H1 (cell line): ENCODE data around the gene LTBP4. TPM values are rescaled to one million over a fixed set of nuclear protein-coding genes. Genes with fewer than 3 reads are reported as not detected.

ENCODE experiments used
- CTCF ChIA-PET: fragments of 300-600 bp; sonication (Branson Sonifier 250); formaldehyde crosslinking; loops from one replicate; lab custom pipeline; 2021; ENCODE audit not compliant: partially characterized antibody; lab: Charles Lee
- POLR2A ChIA-PET: fragments of 300-600 bp; sonication (Branson Sonifier 250); formaldehyde crosslinking; loops from one replicate; lab custom pipeline; 2021; ENCODE audit warnings: inconsistent platforms; ENCODE audit not compliant: partially characterized antibody; lab: Charles Lee
- DNase-seq, 2 experiments: peaks; one replicate each; pipeline versions ENCODE4 v3.0.0 to v3.0.0-alpha.2; 2010 to 2022; ENCODE audit warnings: low spot score in 2 of 2, low read depth in 1 of 2, mixed read lengths in 1 of 2
- FAIRE-seq: peaks from 2 replicates; lab custom pipeline; 2011; peaks lifted over from hg19 to GRCh38; lab: Jason Lieb, UNC
- H2AFZ ChIP-seq: 2 replicates; pipeline ENCODE4 v1.8.1; 2012; ENCODE audit warnings: low read length, inconsistent platforms
- H2AK5ac ChIP-seq: 2 replicates; pipeline ENCODE4 v1.6.1; 2013; ENCODE audit warnings: low read depth, low read length
- H2BK120ac ChIP-seq: replicated peaks from 2 replicates; pipeline ENCODE3; 2013; ENCODE audit warnings: low read depth, low read length, inconsistent platforms
- H2BK12ac ChIP-seq: 2 replicates; pipeline ENCODE4 v1.6.1; 2013; ENCODE audit warnings: low read depth, low read length
- H2BK15ac ChIP-seq: 2 replicates; pipeline ENCODE4 v1.6.1; 2013; ENCODE audit warnings: low read length
- H2BK20ac ChIP-seq: 2 replicates; pipeline ENCODE4 v1.6.1; 2013; ENCODE audit warnings: low read length
- H2BK5ac ChIP-seq: 2 replicates; pipeline ENCODE4 v1.6.1; 2013; ENCODE audit warnings: low read depth, low read length
- H3K14ac ChIP-seq: 2 replicates; pipeline ENCODE4 v1.6.1; 2013; ENCODE audit warnings: inconsistent platforms; ENCODE audit not compliant: insufficient read length
- H3K18ac ChIP-seq: 2 replicates; pipeline ENCODE4 v1.6.1; 2013; ENCODE audit warnings: low read length; ENCODE audit errors: extremely low read depth
- H3K23ac ChIP-seq: 2 replicates; pipeline ENCODE4 v1.6.1; 2013; ENCODE audit warnings: inconsistent platforms; ENCODE audit not compliant: insufficient read length
- H3K23me2 ChIP-seq: 2 replicates; pipeline ENCODE4 v1.6.1; 2013; ENCODE audit warnings: low read depth, low read length
- H3K27ac ChIP-seq: 2 replicates; pipeline ENCODE4 v1.6.1; 2011; ENCODE audit warnings: low read depth, low read length, inconsistent platforms
- H3K27me3 ChIP-seq, 4 experiments: replicated peaks in 1 of 4; 1 replicate in 1 of 4; 2 replicates in 3 of 4; pipeline versions ENCODE4 v1.6.1 to v1.8.1; 2011 to 2013; ENCODE audit warnings: low read length in 3 of 4, mild to moderate bottlenecking in 3 of 4, inconsistent platforms in 2 of 4, mixed read lengths in 2 of 4, moderate library complexity in 1 of 4; ENCODE audit not compliant: control insufficient read depth in 3 of 4, insufficient read depth in 3 of 4; ENCODE audit errors: extremely low read depth in 1 of 4
- H3K36me3 ChIP-seq, 4 experiments: 2 replicates each; pipeline versions ENCODE4 v1.6.1 to v1.8.1; 2011 to 2013; ENCODE audit warnings: mild to moderate bottlenecking in 4 of 4, low read length in 3 of 4, moderate library complexity in 2 of 4, control low read depth in 1 of 4, inconsistent platforms in 1 of 4; ENCODE audit not compliant: insufficient read depth in 4 of 4, control insufficient read depth in 2 of 4
- H3K4ac ChIP-seq: replicated peaks from 2 replicates; pipeline ENCODE3; 2013; ENCODE audit warnings: low read length, low read depth, mixed read lengths, inconsistent platforms; ENCODE audit not compliant: insufficient read length
- H3K4me1 ChIP-seq, 4 experiments: replicated peaks in 1 of 4; 1 replicate in 1 of 4; 2 replicates in 3 of 4; pipeline versions ENCODE4 v1.6.1 to v1.8.1; 2011 to 2013; ENCODE audit warnings: low read length in 3 of 4, inconsistent platforms in 2 of 4, mixed read lengths in 1 of 4; ENCODE audit not compliant: insufficient read depth in 4 of 4, control insufficient read depth in 3 of 4
- H3K4me2 ChIP-seq, 2 experiments: 2 replicates each; pipeline versions ENCODE4 v1.6.1 to v1.8.1; 2011 to 2013; ENCODE audit warnings: low read depth in 2 of 2, low read length in 2 of 2, control low read depth in 1 of 2, inconsistent platforms in 1 of 2, mild to moderate bottlenecking in 1 of 2; ENCODE audit not compliant: insufficient read depth in 1 of 2
- H3K4me3 ChIP-seq, 4 experiments: fragments of 200-600, 300-600 bp in 1 of 4; sonication (generic), shearing (Covaris generic), sonication (Bioruptor Twin) in 1 of 4; 2 replicates each; pipeline versions ENCODE4 v1.5.1 to v1.8.1; 2011 to 2016; ENCODE audit warnings: low read length in 4 of 4, low read depth in 3 of 4, control low read depth in 2 of 4, inconsistent platforms in 2 of 4, mild to moderate bottlenecking in 2 of 4, mixed read lengths in 1 of 4, moderate library complexity in 1 of 4; ENCODE audit not compliant: insufficient read depth in 2 of 4; ENCODE audit errors: extremely low read depth in 1 of 4
- H3K56ac ChIP-seq: replicated peaks from 2 replicates; pipeline ENCODE3; 2013; ENCODE audit warnings: low read depth, mild to moderate bottlenecking, mixed read lengths, low read length, inconsistent platforms; ENCODE audit not compliant: insufficient read length
- H3K79me1 ChIP-seq: 2 replicates; pipeline ENCODE4 v1.6.1; 2013; ENCODE audit warnings: low read depth, low read length, control low read depth
- H3K79me2 ChIP-seq, 2 experiments: 2 replicates each; pipeline versions ENCODE4 v1.6.1 to v1.8.1; 2012 to 2013; ENCODE audit warnings: low read length in 2 of 2, mild to moderate bottlenecking in 2 of 2, inconsistent platforms in 1 of 2; ENCODE audit not compliant: insufficient read depth in 2 of 2, control insufficient read depth in 1 of 2
- H3K9ac ChIP-seq, 4 experiments: replicated peaks in 1 of 4; 1 replicate in 1 of 4; 2 replicates in 3 of 4; pipeline versions ENCODE4 v1.6.1 to v1.8.1; 2011 to 2013; ENCODE audit warnings: low read depth in 3 of 4, low read length in 3 of 4, control low read depth in 2 of 4, mild to moderate bottlenecking in 2 of 4, moderate library complexity in 2 of 4, inconsistent platforms in 1 of 4; ENCODE audit errors: extremely low read depth in 1 of 4
- H3K9me3 ChIP-seq, 2 experiments: 2 replicates each; pipeline versions ENCODE4 v1.6.1 to v1.8.1; 2012 to 2013; ENCODE audit warnings: mild to moderate bottlenecking in 2 of 2, moderate library complexity in 2 of 2, control low read depth in 1 of 2, inconsistent platforms in 1 of 2, low read depth in 1 of 2, low read length in 1 of 2, mixed read lengths in 1 of 2; ENCODE audit not compliant: insufficient read depth in 2 of 2
- H4K20me1 ChIP-seq, 2 experiments: replicated peaks in 1 of 2; 2 replicates each; pipeline versions ENCODE3 to v1.8.1; 2011 to 2013; ENCODE audit warnings: inconsistent platforms in 2 of 2, low read length in 2 of 2, mild to moderate bottlenecking in 1 of 2; ENCODE audit not compliant: insufficient read depth in 2 of 2, control insufficient read depth in 1 of 2
- H4K5ac ChIP-seq: 2 replicates; pipeline ENCODE4 v1.6.1; 2013; ENCODE audit warnings: low read length, low read depth, mixed read lengths, inconsistent platforms; ENCODE audit not compliant: insufficient read length
- H4K8ac ChIP-seq: 2 replicates; pipeline ENCODE4 v1.8.0; 2013; ENCODE audit warnings: mild to moderate bottlenecking, moderate library complexity, low read length, inconsistent platforms; ENCODE audit not compliant: insufficient read depth; ENCODE audit errors: extremely low read depth
- H4K91ac ChIP-seq: replicated peaks from 2 replicates; pipeline ENCODE3; 2013; ENCODE audit warnings: low read length, mixed read lengths, inconsistent platforms; ENCODE audit not compliant: insufficient read length
- CEBPB ChIP-seq: IDR thresholded peaks from 2 replicates; pipeline ENCODE4 v1.6.1; 2012; ENCODE audit warnings: low read depth, low read length
- CTBP2 ChIP-seq: IDR thresholded peaks from 2 replicates; pipeline ENCODE4 v1.7.0; 2011; ENCODE audit warnings: borderline replicate concordance, mild to moderate bottlenecking, moderate library complexity, mixed read lengths, low read length; ENCODE audit not compliant: insufficient read depth, insufficient read length
- EZH2 ChIP-seq: fragments of 200-600 bp; sonication (generic); IDR thresholded peaks from 2 replicates; pipeline ENCODE4 v1.7.1; 2012; ENCODE audit warnings: low read depth, mild to moderate bottlenecking, moderate library complexity, low read length, inconsistent platforms; ENCODE audit not compliant: severe bottlenecking
- HDAC6 ChIP-seq: IDR thresholded peaks from one replicate; pipeline ENCODE4 v1.7.1; 2012; ENCODE audit warnings: low read depth, mild to moderate bottlenecking, inconsistent platforms, low read length, moderate library complexity
- MAFK ChIP-seq: IDR thresholded peaks from 2 replicates; pipeline ENCODE4 v1.6.1; 2012; ENCODE audit warnings: low read depth, mild to moderate bottlenecking, improper control_type of control experiment, low read length
- NRF1 ChIP-seq: IDR thresholded peaks from 2 replicates; pipeline ENCODE4 v1.6.1; 2011; ENCODE audit warnings: mild to moderate bottlenecking, low read depth, low read length, improper control_type of control experiment
- SAP30 ChIP-seq: fragments of 300-600 bp; sonication (generic); IDR thresholded peaks from 2 replicates; pipeline ENCODE4 v1.7.1; 2012; ENCODE audit warnings: low read length, moderate library complexity, mild to moderate bottlenecking, inconsistent platforms; ENCODE audit not compliant: insufficient read depth, insufficient replicate concordance
- SIRT6 ChIP-seq: IDR thresholded peaks from one replicate; pipeline ENCODE4 v1.7.1; 2012; ENCODE audit warnings: low read length, inconsistent platforms
- SP2 ChIP-seq: IDR thresholded peaks from 2 replicates; pipeline ENCODE4 v1.6.1; 2012; ENCODE audit warnings: mild to moderate bottlenecking, low read length, inconsistent platforms
- TAF7 ChIP-seq: optimal IDR thresholded peaks from 2 replicates; pipeline ENCODE3; 2011; ENCODE audit warnings: low read depth, mild to moderate bottlenecking, inconsistent platforms, low read length, moderate library complexity, borderline replicate concordance
- USF2 ChIP-seq: IDR thresholded peaks from 2 replicates; pipeline ENCODE4 v1.6.1; 2011; ENCODE audit warnings: low read length, improper control_type of control experiment
- whole genome bisulfite sequencing, 2 experiments: shearing (Covaris generic) in 1 of 2; methylation state at CpG; one replicate each; pipeline versions ENCODE4 v1.1.6 to v1.1.7; 2013 to 2015; ENCODE audit warnings: low lambda C conversion rate in 2 of 2, mixed read lengths in 2 of 2, inconsistent platforms in 1 of 2, low coverage in 1 of 2, missing lambda C conversion rate in 1 of 2; ENCODE audit not compliant: insufficient replicate concordance in 2 of 2, insufficient coverage in 1 of 2, insufficient read length in 1 of 2; ENCODE audit errors: extremely low coverage in 1 of 2, missing lambda C conversion rate in 1 of 2; 5-methylcytosine and 5-hydroxymethylcytosine counted together
- polyA plus RNA-seq, 7 experiments: library from polyadenylated mRNA; depleted of rRNA in 3 of 7; stranded (reverse) in 5 of 7; unstranded in 2 of 7; fragments of >200 nt in 5 of 7; fragments of 200-250 nt in 2 of 7; gene quantifications; 1 replicate in 5 of 7; 2 replicates in 1 of 7; 4 replicates in 1 of 7; pipeline versions ENCODE4 v1.2.1 to v1.2.3, GENCODE V29; 2011 to 2013; ENCODE audit warnings: missing spikeins in 2 of 7, mixed read lengths in 2 of 7
- total RNA-seq: library from RNA; stranded (reverse); fragmentation: NEBNext Ultra II Directional; extraction: Animal tissue kit (Norgen Biotek cat#: 25700); gene quantifications from 2 replicates; pipeline ENCODE4 v1.2.1, GENCODE V29; 2021
- TF ChIP-seq, protein P1 (sequence below): IDR thresholded peaks from 2 replicates; pipeline ENCODE4 v1.6.1; 2011; ENCODE audit warnings: low read depth, mild to moderate bottlenecking, low read length; ENCODE audit not compliant: insufficient read depth

Gene LTBP4
- total and polyA plus RNA-seq, 2 of the 8 experiments (the other 6 are each of a cell fraction or from before 2014, with no cell fraction given), result 54.5 to 77.1 TPM

DNA sequence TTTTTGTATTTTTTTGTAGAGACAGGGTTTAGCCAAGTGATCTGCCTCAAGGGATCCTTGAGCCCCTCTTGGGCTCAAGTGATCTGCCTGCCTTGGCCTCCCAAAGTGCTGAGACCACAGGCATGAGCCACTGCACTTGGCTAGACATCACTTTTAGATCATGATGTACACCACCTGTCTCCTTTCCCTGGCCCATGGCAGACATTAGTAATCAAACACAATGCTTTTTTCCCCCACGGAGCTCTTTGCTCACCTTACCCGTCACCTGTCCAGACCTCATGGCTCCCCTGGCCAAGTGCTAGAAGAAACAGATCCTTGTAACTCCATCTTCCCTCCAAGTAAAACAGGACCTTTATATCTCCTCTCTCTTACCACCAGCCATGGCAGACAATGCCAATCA is 70.9 kb downstream of the LTBP4 start:
- Histone ChIP-seq H3K36me3 (peaks cover 9 to 57% (median 33%) of the 10 kb centered on the region in 4 experiments; a peak in 7 of 8 replicates), H2AK5ac (no peak overlapping the region), H2AFZ (no peak overlapping the region), H3K4me3 (no peak overlapping the region), H3K14ac (no peak overlapping the region), H4K20me1 (peaks cover 0 to 11% of the 10 kb centered on the region in 2 experiments), H3K79me2 (no peaks in the 10 kb centered on the region), H3K18ac (no peak overlapping the region), H3K9me3 (no peaks in the 10 kb centered on the region), H3K23me2 (peaks cover 2% of the 10 kb centered on the region; the same call in 1 of the 2 replicates), H3K23ac (no peak overlapping the region), H2BK15ac (no peak overlapping the region), H3K79me1 (no peaks in the 10 kb centered on the region), H3K27me3 (no peaks in the 10 kb centered on the region; a peak in 1 of 7 replicates), H4K91ac (no peak overlapping the region), H3K4me2 (no peak overlapping the region), H3K9ac (no peak overlapping the region), H2BK20ac (no peak overlapping the region), H3K4ac (no peak overlapping the region), H2BK120ac (no peak overlapping the region), H4K5ac (no peak overlapping the region), H2BK12ac (no peak overlapping the region), H3K56ac (no peak overlapping the region), H3K27ac (no peak overlapping the region), H4K8ac (no peak overlapping the region), H3K4me1 (no peaks in the 10 kb centered on the region), H2BK5ac (no peak overlapping the region)
- no peak for DNase-seq
- WGBS, 2 experiments, result 97% methylated on average over 2 of the region's 2 CpGs; no CpG with 5 or more reads in 1 of the 2 experiments
- FAIRE-seq, result no peak
- POLR2A ChIA-PET, result interaction anchor here (0.8 to 1.2 kb wide), 2 partner anchors 14 to 21 kb away, joined by 3 read pairs; no protein-coding TSS in a partner anchor
- CTCF ChIA-PET, result interaction anchor here (0.7 to 1.5 kb wide), 4 partner anchors 9 to 37 kb away, joined by 3 read pairs; no protein-coding TSS in a partner anchor
- TF ChIP-seq MAFK, result no peak
- no peak for TF ChIP-seq SP2
- TF ChIP-seq NRF1, result no peak
- TF ChIP-seq HDAC6, result no peak
- TF ChIP-seq SAP30, result no peak
- TF ChIP-seq USF2, result no peak
- TF ChIP-seq, protein P1, sequence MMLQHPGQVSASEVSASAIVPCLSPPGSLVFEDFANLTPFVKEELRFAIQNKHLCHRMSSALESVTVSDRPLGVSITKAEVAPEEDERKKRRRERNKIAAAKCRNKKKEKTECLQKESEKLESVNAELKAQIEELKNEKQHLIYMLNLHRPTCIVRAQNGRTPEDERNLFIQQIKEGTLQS, result no peak
- no peak for TF ChIP-seq CEBPB
- TF ChIP-seq EZH2, result no peak
- TF ChIP-seq SIRT6, result no peak
- TF ChIP-seq TAF7, result no peak
- no peak for TF ChIP-seq CTBP2
